ENCODE measurements around the gene LCNL1.

LCNL1 gene

DNA sequence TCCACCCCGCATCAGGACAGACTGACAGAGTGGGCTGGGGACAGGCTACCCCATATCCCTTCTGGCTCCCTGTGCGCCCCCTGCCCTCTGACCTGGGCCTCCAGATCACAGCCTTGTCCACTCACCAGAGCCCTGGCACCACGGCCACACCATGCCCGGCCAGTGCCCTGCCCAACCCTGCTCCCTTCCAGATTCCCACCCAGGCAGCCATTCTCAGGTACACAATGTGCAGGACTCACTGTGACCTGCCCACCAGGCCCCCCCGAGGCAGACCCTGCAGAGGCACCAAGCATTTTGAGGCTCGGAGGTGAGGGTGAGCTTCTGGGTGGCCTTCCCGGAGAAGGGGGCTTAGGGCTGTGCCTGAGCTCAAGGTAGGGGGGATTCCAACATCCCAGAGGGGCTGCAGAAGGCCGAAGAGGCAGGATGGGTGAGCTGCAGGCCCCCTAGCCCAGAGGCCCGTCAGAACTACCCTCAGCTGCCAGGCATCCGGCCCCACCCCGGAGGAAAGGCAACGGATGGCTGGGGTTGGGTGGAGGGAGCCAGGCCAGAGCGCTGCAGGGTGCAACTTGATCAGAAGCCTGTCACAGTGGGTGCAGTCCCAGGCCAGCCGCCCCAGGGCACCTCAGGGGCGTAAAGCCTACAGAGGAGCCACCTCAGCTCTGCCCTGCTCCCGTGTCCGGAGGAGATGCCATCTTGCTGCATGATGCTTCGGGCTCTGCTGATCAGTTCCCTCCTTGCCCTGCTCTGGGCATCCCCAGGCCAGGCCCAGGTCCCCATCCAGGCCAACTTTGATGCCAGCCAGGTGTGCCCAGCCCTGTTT, at the start of gene LCNL1:
Gene LCNL1 (plus strand): TSS at position 762 of the 820 bp plus-strand sequence. CDS start 594 bp downstream, outside the sequence.
- TF ChIP-seq, protein P1, sequence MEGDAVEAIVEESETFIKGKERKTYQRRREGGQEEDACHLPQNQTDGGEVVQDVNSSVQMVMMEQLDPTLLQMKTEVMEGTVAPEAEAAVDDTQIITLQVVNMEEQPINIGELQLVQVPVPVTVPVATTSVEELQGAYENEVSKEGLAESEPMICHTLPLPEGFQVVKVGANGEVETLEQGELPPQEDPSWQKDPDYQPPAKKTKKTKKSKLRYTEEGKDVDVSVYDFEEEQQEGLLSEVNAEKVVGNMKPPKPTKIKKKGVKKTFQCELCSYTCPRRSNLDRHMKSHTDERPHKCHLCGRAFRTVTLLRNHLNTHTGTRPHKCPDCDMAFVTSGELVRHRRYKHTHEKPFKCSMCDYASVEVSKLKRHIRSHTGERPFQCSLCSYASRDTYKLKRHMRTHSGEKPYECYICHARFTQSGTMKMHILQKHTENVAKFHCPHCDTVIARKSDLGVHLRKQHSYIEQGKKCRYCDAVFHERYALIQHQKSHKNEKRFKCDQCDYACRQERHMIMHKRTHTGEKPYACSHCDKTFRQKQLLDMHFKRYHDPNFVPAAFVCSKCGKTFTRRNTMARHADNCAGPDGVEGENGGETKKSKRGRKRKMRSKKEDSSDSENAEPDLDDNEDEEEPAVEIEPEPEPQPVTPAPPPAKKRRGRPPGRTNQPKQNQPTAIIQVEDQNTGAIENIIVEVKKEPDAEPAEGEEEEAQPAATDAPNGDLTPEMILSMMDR (IDR thresholded peaks at IDR 0.05; ENCODE audit: low read depth, low read length) = no peak
- H3K4me3 ChIP-seq (ENCODE audit: low read depth, low read length) = no peak within 1 kb of the TSS

DNA sequence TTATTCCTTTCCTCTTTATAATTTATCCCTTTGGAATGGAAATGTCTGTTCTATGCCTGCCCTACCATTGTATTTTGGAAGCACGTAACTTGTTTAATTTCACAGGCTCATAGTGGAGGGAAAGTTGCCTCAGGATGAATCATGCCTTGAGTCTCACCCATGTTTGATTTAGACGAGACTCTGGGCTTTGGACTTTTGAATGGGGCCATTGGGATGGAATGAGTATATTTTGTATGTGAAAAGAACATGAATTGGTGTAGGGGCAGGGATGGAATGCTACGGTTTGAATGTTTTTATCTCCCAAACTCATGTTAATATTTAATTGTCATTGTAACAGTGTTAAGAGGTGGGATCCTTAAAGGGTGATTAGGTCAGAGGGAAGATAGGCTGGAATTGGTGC, 48.5 kb upstream of the LCNL1 start:
- H3K4me3 ChIP-seq (ENCODE audit: low read depth, low read length) = no peak overlapping the region
- TF ChIP-seq, protein P1 (IDR thresholded peaks at IDR 0.05; ENCODE audit: low read depth, low read length) = no peak

DNA sequence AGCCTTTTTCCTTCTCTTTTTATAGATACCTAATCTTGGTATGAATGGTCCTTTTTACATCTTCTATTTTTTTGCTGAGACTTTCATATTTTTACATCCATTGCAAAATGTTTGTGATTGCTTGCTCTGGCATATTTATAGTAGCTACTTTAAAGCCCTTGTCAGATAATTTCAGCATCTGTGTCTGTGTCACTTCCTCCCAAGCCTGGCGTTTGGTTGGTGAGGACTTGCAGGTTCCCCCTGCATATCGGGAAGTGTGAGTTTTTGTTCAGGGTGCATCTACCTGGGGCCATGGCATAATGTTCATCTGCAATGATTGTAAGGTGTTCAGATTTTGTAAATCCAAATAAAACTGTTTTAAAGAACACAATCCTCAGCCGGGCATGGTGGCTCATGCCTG, 47.1 kb upstream of the LCNL1 start:
- no peak overlapping the region for H3K4me3 ChIP-seq (ENCODE audit: low read depth, low read length)
- TF ChIP-seq, protein P1 (IDR thresholded peaks at IDR 0.05; ENCODE audit: low read depth, low read length) = no peak

DNA sequence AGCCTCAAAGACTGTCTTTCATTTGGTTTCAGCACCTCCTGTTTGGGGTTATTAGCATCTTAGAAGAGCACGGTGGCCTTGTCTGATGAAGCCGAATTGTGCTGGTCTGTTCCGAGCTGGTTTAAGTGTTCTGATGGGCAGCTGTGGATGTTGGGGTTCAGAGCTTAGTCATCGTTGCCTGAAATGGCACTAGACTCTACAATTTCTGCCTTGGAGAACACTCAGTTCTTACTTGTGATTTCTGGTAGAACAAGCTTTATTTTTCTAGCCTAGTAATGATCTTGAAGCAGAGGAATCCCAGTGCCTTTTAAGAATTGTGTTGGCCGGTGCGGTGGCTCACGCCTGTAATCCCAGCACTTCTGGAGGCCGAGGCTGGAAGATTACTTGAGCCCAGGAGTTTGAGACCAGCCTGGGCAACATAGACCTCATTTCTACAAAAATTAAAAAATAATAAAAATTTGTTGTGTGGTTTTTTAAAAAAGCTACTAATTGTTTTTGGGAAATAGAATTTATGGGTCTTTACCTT, 46.1 kb upstream of the LCNL1 start:
- TF ChIP-seq, protein P1 (IDR thresholded peaks at IDR 0.05; ENCODE audit: low read depth, low read length) = no peak
- no peak overlapping the region for H3K4me3 ChIP-seq (ENCODE audit: low read depth, low read length)

DNA sequence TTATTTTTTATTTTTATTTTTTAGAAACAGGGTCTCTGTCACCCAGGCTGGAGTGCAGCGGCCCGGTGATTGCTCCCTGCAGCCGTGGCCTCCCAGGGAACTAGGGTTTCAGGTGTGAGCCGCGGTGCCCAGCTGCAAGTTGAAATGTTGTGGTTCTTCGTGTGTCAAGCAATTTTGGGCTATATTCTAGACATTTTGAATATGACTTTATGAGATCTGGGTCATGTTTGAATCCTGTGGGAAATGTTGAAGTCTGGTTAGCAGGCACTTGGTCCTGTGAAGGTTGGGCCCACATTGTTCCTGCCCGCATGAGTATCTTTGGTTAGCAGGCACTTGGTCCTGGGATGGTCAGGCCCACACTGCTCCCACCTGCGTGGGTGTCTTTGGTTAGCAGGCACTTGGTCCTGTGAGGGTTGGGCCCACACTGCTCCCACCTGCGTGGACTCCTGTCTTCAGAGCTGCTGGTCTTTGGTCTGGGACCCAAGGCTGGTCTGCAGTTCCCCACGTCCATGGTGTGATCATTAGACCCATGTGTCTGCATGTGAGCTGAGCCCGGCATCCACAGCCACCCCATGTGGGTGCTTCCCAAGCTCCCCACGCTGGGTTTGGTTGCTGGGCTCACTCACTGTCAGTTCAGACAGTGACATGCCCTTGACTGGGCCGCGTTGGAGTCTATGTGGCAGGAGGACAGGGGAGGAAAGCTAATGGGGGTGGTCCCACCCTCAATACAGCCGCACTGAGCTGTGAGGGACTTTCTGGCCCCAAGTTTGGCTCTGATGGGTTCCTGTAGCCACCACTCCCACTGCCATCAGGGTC, 45.4 kb upstream of the LCNL1 start:
- TF ChIP-seq, protein P1 (IDR thresholded peaks at IDR 0.05; ENCODE audit: low read depth, low read length) = no peak

DNA sequence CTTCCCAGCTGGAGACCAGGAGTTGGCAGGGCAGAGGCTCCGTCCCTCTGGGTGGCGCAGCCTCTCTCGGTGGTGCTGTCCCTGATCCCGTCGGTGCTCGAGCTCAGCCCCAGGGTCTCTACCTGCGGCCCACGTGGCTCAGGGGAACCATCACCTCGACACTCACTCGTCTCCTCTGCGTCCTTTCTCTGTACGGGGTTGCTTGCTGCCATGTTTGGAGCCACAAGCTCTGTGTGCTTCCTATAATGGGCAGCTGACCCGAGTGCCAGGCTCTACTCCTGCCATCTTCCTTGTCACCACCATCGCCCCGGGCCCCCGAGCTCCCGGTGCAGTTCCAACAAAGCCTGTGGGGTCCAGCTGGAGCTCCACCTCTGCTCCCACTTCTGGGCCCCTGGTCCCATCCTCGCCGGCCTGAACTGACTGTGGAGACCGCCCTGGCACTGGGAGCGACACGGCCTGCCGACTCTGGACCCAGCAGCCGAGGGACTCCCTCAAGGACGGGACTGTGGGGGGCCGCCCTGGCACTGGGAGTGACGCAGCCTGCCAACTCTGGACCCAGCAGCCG, 43.3 kb upstream of the LCNL1 start:
- H3K4me3 ChIP-seq (ENCODE audit: low read depth, low read length) = no peak overlapping the region

More for the DNA sequence above, 45.4 kb upstream of the LCNL1 start:
- no peak overlapping the region for H3K4me3 ChIP-seq (ENCODE audit: low read depth, low read length)

More for the DNA sequence above, 43.3 kb upstream of the LCNL1 start:
- TF ChIP-seq, protein P1 (IDR thresholded peaks at IDR 0.05; ENCODE audit: low read depth, low read length) = no peak

Data from WI38 (cell line).